HG02852 (cell line): ENCODE measurements around the gene RNF215.
"Not testable (repeated sequence)": the region's sequence is repeated elsewhere in the genome, so short reads cannot be mapped to it uniquely, and the experiment has no call there.

Source experiments
- ATAC-seq: cut with Tn5 transposase; IDR thresholded peaks from one replicate; pipeline ENCODE4 v1.9.1; 2021; ENCODE audit warnings: mild to moderate bottlenecking, moderate library complexity; ENCODE audit not compliant: unreplicated experiment

Gene RNF215

DNA sequence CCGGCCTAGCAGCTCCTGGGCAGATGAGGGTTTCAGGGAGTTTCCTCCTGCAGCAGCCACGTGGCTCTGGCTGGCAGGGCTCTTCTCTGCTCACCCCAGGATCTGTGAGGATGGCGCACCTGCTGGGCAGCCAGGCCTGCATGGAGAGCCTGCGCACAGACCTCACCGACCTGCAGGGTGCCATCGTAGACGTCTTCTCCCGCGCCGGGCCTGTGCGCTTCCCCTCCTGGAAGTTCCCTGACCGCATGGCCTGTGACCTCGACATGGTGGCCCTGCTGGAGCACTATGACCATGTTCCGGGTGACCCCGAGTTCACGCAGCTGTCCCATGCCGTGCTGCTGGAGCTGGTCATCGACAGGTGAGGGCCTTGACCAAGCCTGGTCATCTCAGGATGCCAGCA lies 21.3 kb downstream of the RNF215 start:
- ATAC-seq: no peak

DNA sequence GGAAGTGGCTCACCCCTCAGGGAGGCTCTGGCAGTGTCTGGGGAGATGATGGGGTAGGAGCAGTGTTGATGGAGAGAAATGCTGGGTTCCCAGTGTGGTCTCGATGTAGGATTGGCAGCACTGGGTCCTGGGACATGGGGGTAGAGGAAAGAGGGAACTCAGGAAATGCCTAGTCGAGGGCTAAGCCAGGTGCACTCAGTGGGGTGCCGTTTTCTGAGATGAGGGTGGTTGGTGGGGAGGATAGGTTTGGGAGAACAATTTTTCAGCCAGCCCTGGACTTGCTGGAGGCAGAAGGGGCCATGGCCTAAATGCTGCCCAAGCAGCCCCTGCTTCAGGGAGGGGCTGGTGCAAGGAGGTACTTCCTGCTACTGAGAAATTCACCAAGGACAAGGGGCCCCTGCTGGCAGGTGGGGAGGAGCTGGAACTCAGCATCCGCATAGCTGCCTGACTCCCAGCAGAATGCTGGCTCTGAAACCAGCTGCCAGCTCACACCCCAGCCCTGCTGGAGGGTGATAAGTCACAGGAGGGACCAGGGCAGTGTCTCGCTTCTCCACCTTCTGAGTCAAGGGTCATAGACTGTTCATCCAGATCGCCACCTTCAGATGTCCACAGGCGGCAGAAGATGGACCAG lies 24.4 kb downstream of the RNF215 start:
- ATAC-seq: no peak

DNA sequence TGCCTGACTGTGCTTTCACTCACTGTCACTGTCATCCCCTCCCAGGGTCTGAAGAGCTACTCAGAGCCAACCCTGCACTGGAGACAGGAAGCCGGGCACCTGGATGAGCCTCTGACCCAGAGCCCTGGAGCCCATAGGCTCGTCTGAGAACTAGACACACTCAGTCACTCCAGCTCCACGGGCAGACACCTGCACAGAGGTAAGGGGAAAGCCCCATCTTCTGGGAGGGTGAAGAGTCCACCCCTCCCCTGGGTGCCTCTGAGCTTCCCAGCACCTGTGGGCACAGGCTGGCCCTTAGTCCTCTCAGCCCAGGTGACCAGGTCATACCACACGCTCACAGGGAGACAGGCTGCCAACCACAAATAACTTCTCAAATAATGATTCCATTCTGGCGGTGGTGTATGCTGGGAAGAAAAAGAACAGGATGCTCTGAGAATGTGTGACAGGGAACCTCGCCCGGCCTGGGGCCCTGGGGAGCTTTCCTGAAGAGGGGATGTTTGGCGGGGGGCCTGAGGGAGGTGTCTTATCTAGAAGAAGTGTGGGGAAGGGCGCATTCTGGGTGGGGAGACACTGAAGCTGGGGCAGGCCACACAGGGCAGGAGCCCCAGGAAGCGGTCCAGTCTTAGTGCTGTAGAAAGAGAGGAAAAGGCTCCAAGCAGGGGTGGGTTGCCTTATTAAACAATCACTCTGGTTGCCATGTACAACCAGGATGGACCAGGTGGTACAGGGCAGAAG lies 25.1 kb downstream of the RNF215 start:
- no peak for ATAC-seq

DNA sequence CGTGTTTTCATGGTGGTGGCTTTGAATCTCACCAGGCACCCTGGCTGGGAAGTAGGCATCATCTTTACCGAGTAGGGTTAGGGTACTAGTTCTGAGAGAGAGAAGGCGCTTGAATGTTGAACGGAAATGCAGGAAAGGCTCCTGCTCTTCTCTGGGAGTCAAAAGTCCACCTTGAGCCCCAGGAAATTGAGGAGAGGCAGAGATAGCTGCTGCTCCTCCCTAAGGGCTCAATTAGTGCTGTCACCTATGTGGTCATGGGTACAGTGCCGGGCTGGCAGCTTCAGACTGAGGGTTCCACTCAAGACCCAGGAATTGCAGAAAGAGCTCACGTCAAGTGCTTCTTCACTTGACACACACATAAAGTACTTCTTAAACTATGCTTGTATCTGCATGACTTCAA lies 28.7 kb downstream of the RNF215 start:
- ATAC-seq: no peak

DNA sequence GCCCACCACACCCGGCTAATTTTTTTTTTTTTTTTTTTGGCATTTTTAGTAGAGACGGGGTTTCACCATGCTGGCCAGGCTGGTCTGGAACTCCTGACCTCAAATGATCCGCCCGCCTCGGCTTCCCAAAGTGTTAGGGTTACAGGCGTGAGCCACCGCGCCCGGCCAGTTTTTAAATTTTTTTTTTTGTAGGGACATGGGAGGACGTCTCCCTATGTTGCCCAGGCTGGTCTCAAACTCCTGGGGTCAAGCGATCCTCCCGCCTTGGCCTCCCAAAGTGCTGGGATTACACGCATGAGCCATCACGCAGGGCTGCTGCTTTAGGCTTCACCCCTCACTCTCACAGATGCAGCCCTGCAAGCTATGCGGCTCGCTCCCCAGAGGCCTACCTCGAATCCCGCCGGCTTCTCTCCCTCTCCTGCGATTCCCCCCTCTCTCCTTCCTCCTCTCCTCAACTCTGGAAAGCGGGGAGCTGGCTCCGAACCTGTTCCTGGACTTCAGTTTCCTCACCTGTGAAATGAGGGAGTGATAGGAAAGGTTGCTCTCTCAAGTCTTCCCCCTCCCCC lies 29.5 kb downstream of the RNF215 start:
- ATAC-seq: no peak

DNA sequence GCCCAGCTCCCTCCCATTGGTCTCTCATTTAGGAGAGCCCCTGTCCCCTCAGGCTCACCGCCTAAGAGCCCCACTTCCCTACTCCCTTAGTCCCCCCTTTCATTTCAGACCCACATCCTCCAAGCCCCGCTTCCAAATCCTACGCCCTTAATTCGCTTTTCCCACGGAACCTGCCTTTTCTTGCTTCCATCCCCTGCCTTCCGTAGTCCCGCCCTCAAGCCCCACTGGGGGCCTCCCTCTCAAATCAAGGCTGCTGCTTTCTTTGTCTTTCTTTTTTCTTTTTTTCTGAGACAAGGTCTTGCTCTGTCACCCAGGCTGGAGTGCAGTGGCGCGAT lies 30.0 kb downstream of the RNF215 start:
- ATAC-seq: no peak

DNA sequence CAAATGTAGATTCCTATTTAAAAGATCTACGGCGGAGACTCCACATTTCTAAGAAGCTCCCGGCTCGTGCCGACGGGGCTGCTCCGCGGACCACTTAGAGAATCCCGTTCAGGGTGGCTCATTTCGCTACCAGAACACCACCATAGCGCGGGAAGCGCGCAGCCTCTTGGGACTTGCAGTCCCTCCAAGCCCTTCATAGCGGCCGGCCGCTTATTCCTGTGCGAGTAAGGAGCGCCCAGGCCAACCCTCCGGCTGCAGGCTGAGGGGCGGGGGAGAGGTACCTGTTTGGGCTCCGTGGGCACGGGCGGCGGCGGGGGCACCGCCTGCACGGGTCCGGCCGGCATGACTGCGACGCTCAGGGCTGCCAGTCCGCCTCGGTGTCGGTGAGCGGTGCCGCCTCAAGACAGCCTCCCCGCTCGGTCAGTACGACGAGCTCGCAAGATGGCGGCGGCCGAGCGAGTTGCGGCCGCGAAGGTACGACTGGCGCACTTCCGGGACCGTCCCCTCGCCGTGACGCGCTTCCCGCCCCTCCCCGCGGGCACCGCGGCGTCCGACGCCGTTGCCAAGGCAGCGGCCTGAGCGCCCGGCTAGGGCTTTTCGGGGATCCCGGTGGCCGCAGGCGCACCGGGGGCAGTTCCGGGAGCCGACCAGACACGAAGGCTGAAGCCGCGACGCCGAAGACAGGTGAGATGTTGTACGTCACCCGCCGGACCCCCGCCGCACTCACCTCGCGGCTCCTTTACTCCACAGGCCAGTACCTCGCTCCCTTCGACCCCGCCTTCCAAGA lies 30.6 kb downstream of the RNF215 start, which contains the start of the genes CCDC157 and SF3A1:
CCDC157 (plus strand) TSS at position 559 of the 787 bp plus-strand sequence. CDS start 8,994 bp downstream, outside the sequence.
SF3A1 (minus strand) TSS at position 446 of the 787 bp plus-strand sequence; CDS start at position 344, 102 bp downstream.
- ATAC-seq: peak; percentile 88

DNA sequence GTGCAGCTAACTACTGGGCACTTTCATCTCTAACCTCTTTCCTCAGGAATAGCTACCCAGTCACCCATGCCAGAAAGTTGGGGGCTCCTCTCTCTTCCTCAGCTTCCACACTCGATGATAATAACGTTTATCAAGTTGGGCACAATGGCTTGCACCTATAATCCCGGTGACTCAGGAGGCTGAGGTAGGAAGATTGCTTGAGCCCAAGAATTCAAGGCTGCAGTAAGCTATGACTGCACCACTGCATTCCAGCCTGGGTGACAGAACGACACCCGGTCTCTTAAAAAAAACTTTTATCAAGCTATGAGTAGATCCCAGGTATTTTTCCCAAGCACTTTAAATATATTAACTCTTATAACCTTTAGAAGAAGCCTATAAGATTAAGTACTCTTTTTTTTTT lies 32.6 kb downstream of the RNF215 start:
- ATAC-seq: no peak

DNA sequence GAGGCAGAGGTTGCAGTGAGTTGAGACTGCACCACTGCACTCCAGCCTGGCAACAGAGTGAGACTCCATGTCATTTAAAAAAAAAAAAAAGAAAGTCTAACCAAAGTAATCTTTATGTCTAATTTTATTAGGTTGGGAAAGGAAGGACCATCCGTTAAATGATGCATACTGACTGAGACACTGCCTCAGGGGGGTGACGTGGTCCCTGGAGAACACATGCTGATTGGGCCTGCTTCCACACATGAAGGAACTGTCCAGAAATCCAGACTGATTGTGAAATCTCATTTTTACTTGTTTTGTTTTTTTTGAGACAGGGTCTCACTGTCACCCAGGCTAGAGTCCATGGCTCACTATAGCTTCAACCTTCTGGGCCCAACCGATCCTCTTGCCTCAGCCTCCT lies 36.0 kb downstream of the RNF215 start:
- no peak for ATAC-seq

DNA sequence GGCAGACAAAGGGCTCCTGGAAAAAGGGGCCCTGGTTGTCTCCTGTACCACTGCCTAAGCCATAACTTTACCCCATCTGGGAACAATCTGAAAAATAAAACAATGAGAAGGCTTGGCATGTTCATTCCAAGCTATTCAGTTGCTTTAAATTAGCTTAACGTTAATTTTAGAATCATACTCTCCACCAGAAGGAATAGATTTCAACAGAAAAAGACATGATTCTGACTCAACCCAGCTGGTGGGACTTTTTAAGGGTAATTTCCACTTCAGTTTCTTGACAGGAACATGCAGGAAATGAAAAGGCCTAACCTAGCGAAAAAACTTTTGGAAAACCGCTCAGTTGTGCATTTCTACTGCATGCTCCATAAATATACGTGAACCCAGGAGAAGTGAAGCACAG lies 38.4 kb downstream of the RNF215 start:
- ATAC-seq: no peak

DNA sequence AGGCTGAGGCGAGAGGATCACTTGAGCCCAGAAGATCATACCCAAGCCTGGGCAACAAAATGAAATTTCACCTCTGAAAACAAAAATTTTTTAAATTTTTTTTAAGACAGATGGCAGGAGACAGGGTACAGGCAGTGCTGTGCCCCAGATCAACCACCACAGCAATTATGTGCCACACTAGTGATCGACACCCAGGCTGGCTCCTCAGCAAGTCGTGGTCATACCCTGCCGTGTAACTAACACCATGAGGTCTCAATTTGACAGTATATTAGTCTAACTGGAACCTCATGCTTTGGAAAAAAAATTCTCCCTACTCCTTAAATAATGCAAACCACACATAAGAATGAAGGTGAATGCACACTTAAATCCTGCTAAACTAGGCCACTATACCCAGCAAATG lies 38.8 kb downstream of the RNF215 start:
- ATAC-seq: no peak

DNA sequence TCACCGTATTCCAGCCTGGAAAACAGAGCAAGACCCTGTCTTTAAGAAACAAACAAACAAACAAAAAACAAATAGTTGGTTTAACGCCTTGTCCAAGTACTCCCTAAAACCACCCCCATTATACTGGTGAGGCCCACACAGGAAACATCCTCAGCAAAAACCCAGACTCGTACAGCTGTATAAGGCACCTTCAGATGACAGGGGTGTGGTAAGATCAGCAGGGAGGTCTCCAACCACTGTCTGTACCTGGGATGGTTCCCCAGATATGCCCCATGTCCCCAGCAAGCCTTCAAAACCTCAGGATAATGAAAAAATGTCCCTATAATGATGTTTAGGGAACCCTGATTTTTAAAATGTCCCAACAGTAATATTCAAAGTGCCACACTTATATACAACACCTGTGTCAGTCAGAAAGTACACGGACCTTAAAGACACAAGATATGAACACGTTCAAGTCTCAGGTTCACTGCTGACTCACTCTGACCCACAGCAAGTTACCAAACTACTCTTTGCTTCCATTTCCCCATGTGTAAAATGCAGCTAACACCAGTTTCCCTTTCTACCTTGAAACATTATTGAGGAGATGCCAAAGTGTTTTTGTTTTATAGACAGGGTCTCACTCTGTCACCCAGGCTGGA lies 39.8 kb downstream of the RNF215 start:
- no peak for ATAC-seq

DNA sequence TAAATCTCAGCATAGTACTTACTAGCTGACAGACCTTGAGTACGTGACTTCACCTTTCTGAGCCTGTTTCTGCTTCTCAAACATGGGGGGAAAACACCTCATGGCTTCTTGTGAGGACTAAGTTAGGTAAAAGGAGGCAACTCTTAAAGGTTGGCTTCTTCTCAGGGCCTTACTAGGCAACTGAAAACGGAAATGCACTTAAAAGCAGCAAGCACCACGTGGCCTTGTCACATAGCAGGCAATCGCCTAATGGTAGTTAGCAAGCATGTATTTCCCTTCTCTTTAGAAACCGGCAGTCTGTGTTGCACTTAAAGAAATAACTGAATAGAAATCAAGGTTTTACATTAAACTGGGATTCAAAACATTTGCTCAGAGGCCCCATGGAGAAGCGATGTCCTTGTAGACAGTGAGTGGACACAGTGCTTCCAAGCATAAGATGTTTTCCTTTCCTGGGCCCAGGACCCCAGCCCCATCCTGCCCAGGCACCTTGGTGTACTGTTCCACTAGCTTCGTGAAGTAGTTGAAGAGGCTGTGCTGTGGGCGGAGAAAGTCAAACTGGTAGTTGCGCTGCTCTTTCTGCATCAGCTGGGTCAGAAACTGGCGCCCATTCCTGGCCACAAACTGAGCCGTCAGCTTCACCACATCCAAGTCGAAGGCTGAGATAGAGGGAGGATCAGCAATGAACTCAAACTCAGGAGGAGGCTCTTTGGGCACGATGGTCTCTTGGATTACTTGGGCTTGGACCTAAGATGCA lies 42.6 kb downstream of the RNF215 start:
- ATAC-seq: no peak

DNA sequence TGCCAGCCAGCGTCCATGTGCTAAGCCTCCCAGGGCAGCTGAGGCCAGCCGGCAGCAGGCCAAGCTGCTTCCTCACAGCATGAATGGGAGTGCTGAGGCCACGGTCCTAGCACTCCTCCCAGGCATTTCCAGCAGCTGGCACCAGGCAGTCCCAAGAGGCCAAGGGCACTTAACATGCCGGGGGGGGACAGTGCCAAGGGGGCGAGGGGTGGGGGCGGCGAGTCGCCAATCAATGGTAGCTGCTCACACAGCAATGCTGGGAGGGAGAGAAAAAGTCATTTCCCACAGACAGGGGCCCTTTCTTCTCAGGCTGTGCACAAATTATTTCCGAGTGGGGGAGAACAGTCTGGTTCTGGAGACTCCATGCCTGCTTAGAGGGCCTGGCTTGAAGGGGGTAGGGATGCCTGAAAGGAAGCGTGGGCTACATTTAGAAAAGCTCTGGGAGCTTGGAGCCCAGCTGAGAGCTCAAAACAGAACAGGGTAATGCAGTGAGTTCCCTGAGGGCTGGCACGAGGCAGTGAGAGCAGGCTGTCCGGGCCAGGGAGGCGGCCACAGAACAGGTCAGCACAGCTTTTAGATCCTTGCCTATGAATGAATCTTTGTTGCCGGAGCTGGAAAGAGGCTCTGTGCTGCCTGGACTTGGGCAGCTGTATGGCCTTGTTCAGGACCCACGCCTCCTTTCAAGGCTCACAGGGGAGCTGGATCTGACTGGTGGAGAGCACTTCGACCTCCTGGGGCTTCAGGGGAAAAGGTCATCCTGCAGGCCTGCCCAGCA lies 46.1 kb downstream of the RNF215 start:
- ATAC-seq: no peak

DNA sequence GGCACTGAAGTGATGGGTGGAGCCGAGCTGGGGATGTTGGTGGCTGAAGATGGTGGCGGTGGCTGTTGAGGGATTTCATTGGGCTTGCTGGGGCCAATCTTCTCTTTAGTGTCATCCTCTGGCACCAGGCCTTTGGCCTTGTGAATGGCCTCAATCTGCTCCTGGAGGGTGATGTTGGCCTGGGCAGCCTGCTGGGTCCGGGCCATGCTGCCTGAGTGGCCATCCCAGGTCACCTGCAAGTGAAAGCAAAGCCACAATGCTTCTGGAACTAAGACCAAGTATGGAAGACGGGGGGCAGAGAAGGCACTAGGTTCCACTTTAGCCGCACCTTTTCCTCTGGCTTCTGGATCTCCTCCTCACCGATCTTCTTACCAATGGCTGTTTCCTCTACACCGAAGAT lies 48.4 kb downstream of the RNF215 start:
- no peak for ATAC-seq

DNA sequence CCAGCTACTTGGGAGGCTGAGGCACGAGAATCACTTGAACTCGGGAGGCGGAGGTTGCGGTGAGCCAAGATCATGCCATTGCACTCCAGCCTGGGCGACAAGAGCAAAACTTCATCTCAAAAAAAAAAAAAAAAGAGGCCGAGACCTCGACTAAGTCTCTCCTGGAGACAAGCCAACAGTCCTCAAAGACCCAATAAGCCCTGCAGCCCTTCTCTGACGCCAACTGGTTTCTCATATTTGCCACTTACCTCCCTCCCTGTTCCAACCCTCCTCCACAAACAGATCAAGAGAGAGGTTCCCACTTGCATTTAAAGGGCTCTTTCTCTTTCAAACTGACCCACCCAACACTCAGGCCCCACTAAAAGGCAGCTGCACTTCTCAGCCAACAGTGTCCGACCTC lies 48.9 kb downstream of the RNF215 start:
- not testable (repeated sequence) for ATAC-seq

DNA sequence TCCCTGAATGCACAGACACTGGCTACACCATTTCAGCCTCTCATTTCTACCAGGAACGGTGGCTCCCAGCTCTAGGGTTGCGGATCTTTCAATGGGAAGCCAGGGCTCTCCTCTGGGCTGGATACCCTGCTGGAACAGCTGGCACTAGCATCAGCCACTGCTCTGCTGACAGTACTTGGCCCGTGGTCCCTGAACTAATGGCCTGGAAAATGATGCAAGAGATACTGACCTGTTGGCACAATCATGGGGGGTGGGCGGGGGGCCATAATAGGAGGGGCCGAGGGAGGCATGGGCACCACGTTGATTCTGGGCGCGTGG lies 49.8 kb downstream of the RNF215 start:
- no peak for ATAC-seq

DNA sequence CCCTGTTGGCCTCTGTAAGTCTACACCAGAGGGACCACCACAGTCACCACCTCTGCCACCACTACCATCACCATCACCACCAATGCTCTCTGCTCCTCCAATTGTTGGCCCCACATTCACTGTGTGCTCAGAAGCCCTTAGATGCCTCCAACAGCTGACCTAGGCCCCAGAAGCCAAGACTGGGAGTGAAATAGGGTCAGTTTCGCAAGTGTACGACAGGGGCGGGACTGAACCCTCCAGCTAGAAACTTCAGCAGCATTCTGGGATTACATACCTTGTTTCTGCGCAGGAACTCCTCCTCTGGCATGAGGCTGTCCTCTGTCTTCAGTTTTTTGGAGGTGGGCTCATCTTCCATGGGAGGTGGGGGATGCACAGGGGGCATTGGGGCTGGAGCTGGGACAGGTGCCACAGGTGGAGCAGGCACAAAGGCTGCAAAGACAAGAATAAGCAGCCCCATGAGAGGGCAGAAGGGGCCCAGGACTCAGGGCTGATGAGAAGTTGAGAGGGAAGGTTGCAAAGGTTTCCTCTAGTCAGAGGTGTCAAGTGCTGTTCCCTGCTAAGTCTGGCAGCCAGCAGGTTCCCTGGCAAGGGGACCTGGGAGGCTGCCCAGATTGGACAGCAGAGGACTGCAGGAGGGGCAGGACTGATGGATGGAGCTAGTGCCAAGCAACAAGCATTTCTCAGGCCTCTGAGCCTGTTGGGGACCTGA lies 50.3 kb downstream of the RNF215 start:
- ATAC-seq: no peak

DNA sequence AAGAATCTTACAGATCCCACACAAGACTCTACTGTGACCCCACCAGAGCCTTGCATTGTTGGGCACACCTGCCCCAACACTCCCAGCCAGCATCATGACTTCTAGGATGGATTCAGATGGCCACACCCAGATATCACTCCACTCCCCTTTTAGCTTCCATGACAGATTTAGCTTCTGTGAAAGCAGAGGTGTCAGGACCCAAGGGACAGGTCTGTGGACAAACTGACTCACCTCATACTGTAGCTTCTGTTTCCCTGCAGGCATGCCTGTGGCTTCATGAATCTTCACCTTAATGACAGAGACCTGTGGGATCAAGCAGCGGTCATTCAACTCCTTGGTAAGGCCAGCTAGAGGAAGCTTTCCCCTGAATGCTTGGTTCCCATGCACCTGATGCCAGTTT lies 52.0 kb downstream of the RNF215 start:
- ATAC-seq: no peak
